ENCODE results near the gene SCAMP3.
A peak's percentile ranks its signal among the peaks of the same experiment; 100 is the strongest.

Gene SCAMP3

GRCh38 chr1:155285631-155286044 is 23.5 kb upstream of the SCAMP3 start:
- no peak for DNase-seq (ENCODE audit: low read depth in 3 of 3)

- DNase-seq (ENCODE audit: low read depth in 3 of 3): no peak
These were observed 22.9 kb upstream of the SCAMP3 start for GRCh38 chr1:155285063-155285462.

- DNase-seq (ENCODE audit: low read depth in 3 of 3): no peak
These were observed 22.3 kb upstream of the SCAMP3 start for GRCh38 chr1:155284476-155284875.

GRCh38 chr1:155282488-155283091 is 20.4 kb upstream of the SCAMP3 start:
- no peak for DNase-seq (ENCODE audit: low read depth in 3 of 3)

GRCh38 chr1:155279268-155279667 is 17.1 kb upstream of the SCAMP3 start:
- DNase-seq (ENCODE audit: low read depth in 3 of 3): no peak

- no peak for DNase-seq (ENCODE audit: low read depth in 3 of 3)
These were observed 16.6 kb upstream of the SCAMP3 start for GRCh38 chr1:155278689-155279160.

- DNase-seq (ENCODE audit: low read depth in 3 of 3): peak; percentile 25 to 73 (median 47)
These were observed 15.9 kb upstream of the SCAMP3 start for GRCh38 chr1:155277902-155278688.

GRCh38 chr1:155277070-155277901 is 15.1 kb upstream of the SCAMP3 start, which contains the start of gene HCN3:
Gene HCN3 (plus strand): TSS chr1:155277463. CDS start chr1:155277591, 128 bp downstream.
- DNase-seq (ENCODE audit: low read depth in 3 of 3): peak; percentile 91 to 98 (median 93)

- peak; percentile 91 to 98 (median 94) for DNase-seq (ENCODE audit: low read depth in 3 of 3)
These were observed 11.4 kb upstream of the SCAMP3 start, which contains the start of gene CLK2 for GRCh38 chr1:155273343-155274245. Gene CLK2 (minus strand): TSS chr1:155273504. CDS start chr1:155270977, 2,527 bp downstream.

- no peak for DNase-seq (ENCODE audit: low read depth in 3 of 3)
These were observed 10.5 kb upstream of the SCAMP3 start for GRCh38 chr1:155272466-155273342.

GRCh38 chr1:155269381-155269780 is 7.2 kb upstream of the SCAMP3 start:
- DNase-seq (ENCODE audit: low read depth in 3 of 3): no peak

GRCh38 chr1:155268630-155269029 is 6.5 kb upstream of the SCAMP3 start:
- DNase-seq (ENCODE audit: low read depth in 3 of 3): no peak

GRCh38 chr1:155267373-155267772 is 5.2 kb upstream of the SCAMP3 start:
- no peak for DNase-seq (ENCODE audit: low read depth in 3 of 3)

GRCh38 chr1:155266553-155266952 is 4.4 kb upstream of the SCAMP3 start:
- no peak for DNase-seq (ENCODE audit: low read depth in 3 of 3)

- DNase-seq (ENCODE audit: low read depth in 3 of 3): no peak
These were observed 907 bp upstream of the SCAMP3 start for GRCh38 chr1:155263067-155263466.

GRCh38 chr1:155261493-155261851 is 688 bp downstream of the SCAMP3 start:
- DNase-seq (ENCODE audit: low read depth in 3 of 3): no peak

GRCh38 chr1:155260276-155260675 is 1.9 kb downstream of the SCAMP3 start:
- DNase-seq (ENCODE audit: low read depth in 3 of 3): no peak

GRCh38 chr1:155256058-155256852 is 5.9 kb downstream of the SCAMP3 start:
- no peak for DNase-seq (ENCODE audit: low read depth in 3 of 3)

Data from stimulated activated CD4-positive, alpha-beta T cell treated with anti-CD3 and anti-CD28 coated beads, TNF-alpha, amount 100 ng/mL, for 24 hours (primary cell).